Measurements from ENCODE around the gene PAM16.

GRCh38 chr16:4315186-4316107 is 35.7 kb downstream of the PAM16 start, which contains the start of gene GLIS2:
- TF ChIP-seq CTCF (IDR thresholded peaks at IDR 0.05) (no peak), EP300 (IDR thresholded peaks at IDR 0.05) (no peak), POLR2A (IDR thresholded peaks at IDR 0.05) (no peak), POLR2AphosphoS5 (IDR thresholded peaks at IDR 0.05) (no peak)
